HEK293T (cell line): ENCODE measurements around the gene KRTAP10-7.
"Not testable (repeated sequence)": the region's sequence is repeated elsewhere in the genome, so short reads cannot be mapped to it uniquely, and the experiment has no call there.

Experiments
- CTCF ChIA-PET: fragments of 350-600 bp; formaldehyde crosslinking; extraction: SDS; loops from one replicate; lab custom pipeline; 2021; ENCODE audit warnings: antibody characterized with exemption, inconsistent platforms; lab: Yijun Ruan, JAX
- POLR2A ChIA-PET: fragments of 350-600 bp; formaldehyde crosslinking; extraction: SDS; loops from one replicate; lab custom pipeline; 2020; ENCODE audit warnings: antibody characterized with exemption, inconsistent platforms; lab: Yijun Ruan, JAX
- DNase-seq: peaks from one replicate; pipeline ENCODE4 v3.0.0; 2012; ENCODE audit warnings: mixed read lengths; ENCODE audit errors: extremely low spot score
- ARNT ChIP-seq: fragments of 450-650 bp; IDR thresholded peaks from 2 replicates; pipeline ENCODE4 v1.6.1; 2017; ENCODE audit warnings: mild to moderate bottlenecking
- BHLHE40 ChIP-seq: fragments of 450-650 bp; IDR thresholded peaks from 2 replicates; pipeline ENCODE4 v1.6.1; 2016; ENCODE audit warnings: mild to moderate bottlenecking, moderate library complexity, borderline replicate concordance
- CTBP1 ChIP-seq: fragments of 450-650 bp; IDR thresholded peaks from 2 replicates; pipeline ENCODE4 v1.6.1; 2016; ENCODE audit warnings: borderline replicate concordance
- ELF4 ChIP-seq: fragments of 450-650 bp; IDR thresholded peaks from 2 replicates; pipeline ENCODE4 v1.6.1; 2017; ENCODE audit warnings: antibody characterized with exemption
- FOXA1 ChIP-seq: fragments of 450-650 bp; IDR thresholded peaks from 2 replicates; pipeline ENCODE4 v1.6.1; 2016; ENCODE audit warnings: mild to moderate bottlenecking
- FOXK2 ChIP-seq: fragments of 450-650 bp; IDR thresholded peaks from 2 replicates; pipeline ENCODE4 v1.6.1; 2016; ENCODE audit warnings: mild to moderate bottlenecking
- FOXM1 ChIP-seq: fragments of 450-650 bp; IDR thresholded peaks from 2 replicates; pipeline ENCODE4 v1.6.1; 2017; ENCODE audit warnings: mild to moderate bottlenecking, borderline replicate concordance
- HDGF ChIP-seq: fragments of 450-650 bp; IDR thresholded peaks from 2 replicates; pipeline ENCODE4 v1.6.1; 2017; ENCODE audit warnings: antibody characterized with exemption, borderline replicate concordance
- L3MBTL2 ChIP-seq: fragments of 450-650 bp; conservative IDR thresholded peaks from 2 replicates; pipeline ENCODE4 v1.6.1; 2016; ENCODE audit warnings: mild to moderate bottlenecking
- LEF1 ChIP-seq: fragments of 450-650 bp; IDR thresholded peaks from 2 replicates; pipeline ENCODE4 v1.6.1; 2017; ENCODE audit warnings: mild to moderate bottlenecking, borderline replicate concordance
- NFRKB ChIP-seq: fragments of 450-650 bp; IDR thresholded peaks from 2 replicates; pipeline ENCODE4 v1.6.1; 2016; ENCODE audit warnings: mild to moderate bottlenecking, moderate library complexity
- PKNOX1 ChIP-seq: fragments of 450-650 bp; IDR thresholded peaks from 2 replicates; pipeline ENCODE4 v1.6.1; 2016
- SP1 ChIP-seq: fragments of 450-650 bp; IDR thresholded peaks from 2 replicates; pipeline ENCODE4 v1.6.1; 2017
- SUZ12 ChIP-seq: fragments of 450-650 bp; IDR thresholded peaks from 2 replicates; pipeline ENCODE4 v1.6.1; 2016; ENCODE audit warnings: mild to moderate bottlenecking
- TARDBP ChIP-seq: fragments of 450-650 bp; IDR thresholded peaks from 2 replicates; pipeline ENCODE4 v1.6.1; 2016
- ZNF384 ChIP-seq: fragments of 450-650 bp; IDR thresholded peaks from 2 replicates; pipeline ENCODE4 v1.6.1; 2016

KRTAP10-7 gene

DNA sequence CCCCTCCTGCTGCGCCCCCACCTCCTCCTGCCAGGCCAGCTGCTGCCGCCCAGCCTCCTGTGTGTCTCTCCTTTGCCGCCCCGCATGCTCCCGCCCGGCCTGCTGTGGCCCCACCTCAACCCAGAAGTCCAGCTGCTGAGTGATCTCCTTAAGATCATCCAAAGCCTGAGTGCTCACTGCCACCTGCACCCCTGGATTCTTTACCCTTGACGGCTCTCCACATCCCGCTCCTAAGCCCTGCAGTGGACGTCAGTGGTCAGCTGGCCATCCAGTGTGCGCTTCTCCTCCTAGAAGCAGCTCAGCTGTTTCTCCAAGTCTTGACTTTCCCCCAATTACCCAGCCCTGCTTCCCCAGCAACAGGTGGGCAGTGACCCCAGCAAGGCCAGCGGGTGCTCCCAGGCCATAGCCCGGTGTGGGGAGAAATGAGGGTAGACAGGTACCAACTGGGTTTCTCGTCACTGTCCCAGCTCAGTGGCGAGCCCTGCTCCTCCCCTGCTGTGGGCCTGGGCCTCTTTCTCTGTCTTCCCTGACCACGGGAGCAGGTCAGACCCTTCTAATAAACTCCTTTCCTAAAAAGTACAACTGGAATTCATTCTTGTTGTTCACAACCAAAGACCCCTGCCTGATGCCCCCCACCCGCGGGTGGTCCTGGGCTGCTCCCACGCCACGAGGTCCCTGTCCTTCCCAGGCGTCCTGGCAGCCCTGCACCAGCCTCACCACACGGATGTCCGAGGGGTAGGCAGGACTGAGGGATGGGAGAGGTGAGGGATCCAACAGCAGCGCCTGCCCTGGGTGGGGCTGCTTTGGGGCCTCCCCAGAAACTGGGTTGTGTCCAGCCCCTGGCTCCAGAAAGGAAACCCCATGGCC is 1.4 kb downstream of the KRTAP10-7 start:
- CTCF ChIA-PET: no interaction called here
- POLR2A ChIA-PET: no interaction called here
- no peak for DNase-seq
- TF ChIP-seq BHLHE40 (no peak), SP1 (no peak), LEF1 (no peak), SUZ12 (no peak), CTBP1 (no peak), PKNOX1 (no peak), FOXK2 (no peak), HDGF (no peak)

DNA sequence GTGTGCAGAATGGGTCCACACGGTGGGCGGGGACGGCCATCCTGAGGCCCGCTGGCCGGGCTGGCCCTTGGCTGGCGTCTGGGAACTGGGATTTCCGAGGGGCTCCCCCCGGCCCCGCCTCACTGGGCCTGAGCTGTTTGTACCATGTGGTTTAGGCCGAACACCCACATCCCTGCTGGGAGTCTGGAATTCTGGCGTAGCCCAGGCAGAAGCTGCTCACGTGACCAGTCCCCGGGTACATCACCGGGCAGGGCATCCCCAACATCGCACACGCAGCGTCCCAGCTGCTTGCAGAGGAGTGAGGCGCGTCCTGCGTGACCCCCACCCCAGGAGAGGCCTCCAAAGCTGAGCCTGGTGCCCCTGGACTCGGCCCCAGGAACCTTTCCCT is 2.1 kb downstream of the KRTAP10-7 start:
- POLR2A ChIA-PET: no interaction called here
- DNase-seq: no peak
- no peak for TF ChIP-seq BHLHE40
- no peak for TF ChIP-seq SP1
- TF ChIP-seq L3MBTL2: no peak
- no peak for TF ChIP-seq ZNF384
- TF ChIP-seq CTBP1: no peak
- TF ChIP-seq HDGF: no peak
- CTCF ChIA-PET: no interaction called here

- ChIA-PET CTCF (interaction anchor here (0.6 kb wide), 1 partner anchor 34 kb away, joined by 4 read pairs; the partner anchor contains the start of gene KRTAP10-10), POLR2A (no interaction called here)
- TF ChIP-seq SP1: no peak
- no peak for TF ChIP-seq FOXA1
- no peak for TF ChIP-seq L3MBTL2
- no peak for TF ChIP-seq FOXK2
- TF ChIP-seq SUZ12: no peak
- no peak for TF ChIP-seq ARNT
- no peak for TF ChIP-seq NFRKB
- TF ChIP-seq CTBP1: no peak
- TF ChIP-seq PKNOX1: no peak
- no peak for DNase-seq
These were observed 2.9 kb downstream of the KRTAP10-7 start for GRCh38 chr21:44603109-44603875.

DNA sequence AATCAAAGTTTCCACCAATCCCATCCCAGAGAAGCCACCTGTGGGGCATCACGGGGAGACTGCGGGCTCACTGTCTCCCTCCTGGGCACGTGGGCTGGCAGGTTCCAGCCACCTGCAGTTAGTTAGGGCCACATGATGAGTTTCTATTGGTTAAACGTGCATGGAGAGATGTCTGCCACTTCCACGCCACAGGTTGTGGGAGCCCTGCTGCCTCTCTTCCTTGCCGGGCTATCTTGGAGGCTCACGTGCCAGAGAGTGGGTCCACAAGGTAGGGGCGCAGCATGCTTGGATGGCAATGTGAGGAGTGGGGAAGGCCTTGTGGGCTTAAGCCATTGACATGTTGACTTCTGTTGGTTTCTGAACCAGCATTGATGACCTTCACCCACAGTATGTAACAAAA is 3.5 kb downstream of the KRTAP10-7 start:
- no peak for DNase-seq
- no peak for TF ChIP-seq FOXK2
- POLR2A ChIA-PET: no interaction called here
- CTCF ChIA-PET: no interaction called here

DNA sequence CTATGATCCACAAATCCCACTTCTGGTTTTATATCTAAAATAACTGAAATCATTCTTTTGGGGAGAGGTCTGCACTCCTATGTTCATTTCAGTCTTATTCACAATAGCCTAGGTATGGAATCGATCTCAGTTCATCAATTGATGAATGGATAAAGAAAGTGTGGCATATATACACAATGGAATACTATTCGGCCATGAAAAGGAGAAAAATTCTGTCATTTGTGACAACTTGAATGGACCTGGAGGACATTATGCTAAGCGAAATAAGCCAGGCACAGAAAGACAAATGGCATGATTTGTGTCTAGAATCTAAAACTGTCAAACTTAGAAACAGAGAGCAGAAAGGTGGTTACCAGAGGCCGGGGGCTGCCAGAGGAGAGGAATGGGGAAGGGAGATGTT is 6.1 kb downstream of the KRTAP10-7 start:
- POLR2A ChIA-PET: no interaction called here
- CTCF ChIA-PET: no interaction called here
- TF ChIP-seq L3MBTL2: no peak
- TF ChIP-seq BHLHE40: no peak
- TF ChIP-seq SUZ12: no peak
- no peak for TF ChIP-seq TARDBP
- TF ChIP-seq CTBP1: no peak
- no peak for TF ChIP-seq ELF4
- no peak for DNase-seq

DNA sequence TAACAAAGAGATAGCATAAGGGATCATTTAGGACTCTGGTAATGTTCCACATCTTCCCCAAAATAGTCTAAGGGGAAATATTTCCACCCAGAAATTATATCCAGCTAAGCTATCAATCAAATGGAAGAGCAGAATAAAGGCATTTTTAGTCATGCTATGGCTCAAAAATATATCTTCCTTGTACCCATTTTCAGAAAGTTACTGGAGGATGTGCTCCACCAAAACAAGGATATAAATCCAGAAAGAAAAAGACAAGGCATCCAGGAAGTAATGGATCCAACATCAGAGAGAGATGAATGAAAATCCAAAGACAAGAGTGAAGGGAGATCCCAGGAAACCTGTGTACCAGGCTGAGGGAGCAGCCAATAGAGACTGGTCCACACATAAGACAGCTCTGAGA is 8.8 kb downstream of the KRTAP10-7 start:
- ChIA-PET POLR2A (no interaction called here), CTCF (no interaction called here)
- TF ChIP-seq NFRKB: no peak
- no peak for TF ChIP-seq LEF1
- TF ChIP-seq ELF4: no peak
- TF ChIP-seq CTBP1: no peak
- no peak for TF ChIP-seq HDGF
- TF ChIP-seq TARDBP: no peak
- no peak for TF ChIP-seq ZNF384
- no peak for TF ChIP-seq ARNT
- no peak for TF ChIP-seq SP1
- no peak for TF ChIP-seq FOXM1
- TF ChIP-seq BHLHE40: no peak
- TF ChIP-seq SUZ12: no peak
- TF ChIP-seq FOXK2: no peak
- no peak for TF ChIP-seq PKNOX1
- TF ChIP-seq FOXA1: no peak
- TF ChIP-seq L3MBTL2: no peak
- no peak for DNase-seq

- CTCF ChIA-PET, DNase-seq, POLR2A ChIA-PET: not testable (repeated sequence)
These were observed 9.9 kb downstream of the KRTAP10-7 start for GRCh38 chr21:44610157-44610843.
